ENCODE measurements around the gene ASPHD1. TPM values are rescaled to one million over a fixed set of nuclear protein-coding genes. Genes with fewer than 3 reads are reported as not detected.

The ASPHD1 gene
- total RNA-seq, 2 experiments from 2014 or later = 1.3 to 1.8 TPM

Other genes starting within 250 kb of the ASPHD1 start
- gene SPN, start 237.2 kb upstream of the ASPHD1 start, total RNA-seq = 100 to 1,000 TPM; 145 to 150 TPM
- gene QPRT, start 221.3 kb upstream of the ASPHD1 start, total RNA-seq = 1 to 10 TPM; 3.6 to 4.2 TPM
- gene C16orf54, start 154.5 kb upstream of the ASPHD1 start, total RNA-seq = 10 to 100 TPM; 22.9 to 23.6 TPM
- gene ZG16, start 122.2 kb upstream of the ASPHD1 start, total RNA-seq = not detected
- 100 to 1,000 TPM; 129 to 134 TPM for gene KIF22, start 109.7 kb upstream of the ASPHD1 start, total RNA-seq
- gene MAZ, start 94.0 kb upstream of the ASPHD1 start, total RNA-seq = 100 to 1,000 TPM; 397 to 431 TPM
- 1 to 10 TPM in 1 of 2 experiments, under 1 TPM in 1; 0.67 to 1.1 TPM for gene PRRT2, start 88.3 kb upstream of the ASPHD1 start, total RNA-seq
- gene PAGR1, start 84.3 kb upstream of the ASPHD1 start, total RNA-seq = 10 to 100 TPM; 38.3 to 40.9 TPM
- gene MVP, start 80.0 kb upstream of the ASPHD1 start, total RNA-seq = 10 to 100 TPM; 42.2 to 46.0 TPM
- gene CDIPT, start 37.3 kb upstream of the ASPHD1 start, total RNA-seq = 10 to 100 TPM; 57.2 to 58.1 TPM
- under 1 TPM; 0.11 to 0.13 TPM for gene SEZ6L2, start 938 bp upstream of the ASPHD1 start, total RNA-seq
- gene KCTD13, start 25.7 kb downstream of the ASPHD1 start, total RNA-seq = 10 to 100 TPM; 38.1 to 39.5 TPM
- gene TMEM219, start 61.6 kb downstream of the ASPHD1 start, total RNA-seq = 10 to 100 TPM; 40.0 to 40.2 TPM
- gene TAOK2, start 73.4 kb downstream of the ASPHD1 start, total RNA-seq = 10 to 100 TPM; 38.8 to 39.1 TPM
- gene HIRIP3, start 95.1 kb downstream of the ASPHD1 start, total RNA-seq = 10 to 100 TPM; 46.1 to 46.2 TPM
- 100 to 1,000 TPM; 119 to 123 TPM for gene INO80E, start 95.8 kb downstream of the ASPHD1 start, total RNA-seq
- under 1 TPM; 0.70 to 0.84 TPM for gene DOC2A, start 110.5 kb downstream of the ASPHD1 start, total RNA-seq
- not detected for gene C16orf92, start 122.7 kb downstream of the ASPHD1 start, total RNA-seq
- gene TLCD3B, start 130.8 kb downstream of the ASPHD1 start, total RNA-seq = 1 to 10 TPM; 1.1 to 1.4 TPM
- gene ALDOA, start 165.3 kb downstream of the ASPHD1 start, total RNA-seq = 1,000 to 10,000 TPM; 2,600 to 2,646 TPM
- gene PPP4C, start 175.5 kb downstream of the ASPHD1 start, total RNA-seq = 100 to 1,000 TPM; 125 to 137 TPM
- 1 to 10 TPM; 1.5 to 1.7 TPM for gene TBX6, start 191.4 kb downstream of the ASPHD1 start, total RNA-seq
- 10 to 100 TPM; 13.3 to 13.6 TPM for gene YPEL3, start 195.7 kb downstream of the ASPHD1 start, total RNA-seq
- 1 to 10 TPM; 3.4 to 4.3 TPM for gene GDPD3, start 213.0 kb downstream of the ASPHD1 start, total RNA-seq
- gene MAPK3, start 222.7 kb downstream of the ASPHD1 start, total RNA-seq = 10 to 100 TPM; 38.7 to 40.8 TPM

Data from activated CD8-positive, alpha-beta memory T cell treated with anti-CD3 and anti-CD28 coated beads for 36 hours (primary cell).